Keratinocyte (primary cell): ENCODE measurements around the gene POLR3G. TPM values are rescaled to one million over a fixed set of nuclear protein-coding genes. Genes with fewer than 3 reads are reported as not detected.

ENCODE experiments used
- DNase-seq: peaks from one replicate; pipeline ENCODE4 v3.0.0-alpha.2; 2011; ENCODE audit warnings: low read depth, missing footprints, low spot score
- FAIRE-seq: peaks from 2 replicates; lab custom pipeline; 2011; peaks lifted over from hg19 to GRCh38; lab: Jason Lieb, UNC
- H2AFZ ChIP-seq: 2 replicates; pipeline ENCODE4 v1.6.0; 2012; ENCODE audit warnings: low read length, control low read depth, inconsistent platforms; ENCODE audit not compliant: control insufficient read depth
- H3K27ac ChIP-seq: 2 replicates; pipeline ENCODE4 v1.5.1; 2011; ENCODE audit warnings: low read length; ENCODE audit not compliant: control insufficient read depth, insufficient read depth
- H3K27me3 ChIP-seq: 3 replicates; pipeline ENCODE4 v1.6.0; 2011; ENCODE audit warnings: low read length; ENCODE audit not compliant: control insufficient read depth, insufficient read depth; ENCODE audit errors: extremely low read depth
- H3K36me3 ChIP-seq, 2 experiments: 2 replicates in 1 of 2; 3 replicates in 1 of 2; pipeline ENCODE4 v1.5.1; 2011; ENCODE audit warnings: low read length in 2 of 2, mild to moderate bottlenecking in 1 of 2; ENCODE audit not compliant: control insufficient read depth in 2 of 2, insufficient read depth in 2 of 2; ENCODE audit errors: extremely low read depth in 1 of 2
- H3K4me1 ChIP-seq: 3 replicates; pipeline ENCODE4 v1.5.1; 2011; ENCODE audit warnings: low read length; ENCODE audit not compliant: control insufficient read depth, insufficient read depth; ENCODE audit errors: extremely low read depth
- H3K4me2 ChIP-seq: 3 replicates; pipeline ENCODE4 v1.6.0; 2011; ENCODE audit warnings: low read depth, low read length; ENCODE audit not compliant: control insufficient read depth, insufficient read depth; ENCODE audit errors: extremely low read depth
- H3K4me3 ChIP-seq, 3 experiments: fragments of 200-600 bp in 1 of 3; sonication (generic) in 1 of 3; 2 replicates in 2 of 3; 3 replicates in 1 of 3; pipeline ENCODE4 v1.5.1; 2011 to 2016; ENCODE audit warnings: low read length in 3 of 3, mild to moderate bottlenecking in 3 of 3, control low read depth in 2 of 3, inconsistent platforms in 1 of 3, low read depth in 1 of 3, mixed read lengths in 1 of 3, mixed run types in 1 of 3, moderate library complexity in 1 of 3; ENCODE audit not compliant: control insufficient read depth in 2 of 3, insufficient read depth in 2 of 3; ENCODE audit errors: extremely low read depth in 1 of 3
- H3K79me2 ChIP-seq: 2 replicates; pipeline ENCODE4 v1.6.0; 2012; ENCODE audit warnings: low read length; ENCODE audit not compliant: control insufficient read depth, insufficient read depth
- H3K9ac ChIP-seq: 3 replicates; pipeline ENCODE4 v1.6.0; 2011; ENCODE audit warnings: low read length; ENCODE audit not compliant: control insufficient read depth, insufficient read depth; ENCODE audit errors: extremely low read depth
- H3K9me1 ChIP-seq: 3 replicates; pipeline ENCODE4 v1.6.0; 2011; ENCODE audit warnings: low read length; ENCODE audit not compliant: control insufficient read depth, insufficient read depth; ENCODE audit errors: extremely low read depth
- H3K9me3 ChIP-seq: 2 replicates; pipeline ENCODE4 v1.5.1; 2012; ENCODE audit warnings: low read depth, low read length; ENCODE audit not compliant: control insufficient read depth
- H4K20me1 ChIP-seq: 3 replicates; pipeline ENCODE4 v1.6.0; 2011; ENCODE audit warnings: low read length; ENCODE audit not compliant: control insufficient read depth, insufficient read depth; ENCODE audit errors: extremely low read depth
- EZH2 ChIP-seq: IDR thresholded peaks from one replicate; pipeline ENCODE4 v1.6.1; 2012; ENCODE audit warnings: inconsistent platforms, mild to moderate bottlenecking, low read length, moderate library complexity
- dilution Hi-C: fragments of 300-500 bp; cut with MboI; formaldehyde crosslinking; loops from one replicate; pipeline ENCODE4 v1.7.0; 2020; ENCODE audit warnings: low sequenced_read_pairs; ENCODE audit not compliant: extremely low pct_ligation_motif_present
- polyA plus RNA-seq, 5 experiments: library from polyadenylated mRNA; depleted of rRNA in 3 of 5; stranded (reverse) in 3 of 5; stranded (forward) in 1 of 5; unstranded in 1 of 5; fragments of >200 nt; gene quantifications; 1 replicate in 1 of 5; 2 replicates in 3 of 5; 3 replicates in 1 of 5; pipeline versions ENCODE4 v1.2.1 to v1.2.3, GENCODE V29; 2011 to 2012; ENCODE audit warnings: missing spikeins in 2 of 5, low read depth in 1 of 5, low replicate concordance in 1 of 5
- TF ChIP-seq, protein P1 (sequence below), 3 experiments: IDR thresholded peaks in 1 of 3; conservative IDR thresholded peaks in 1 of 3; optimal IDR thresholded peaks in 1 of 3; 2 replicates in 2 of 3; 3 replicates in 1 of 3; pipeline versions ENCODE3 to v1.5.1; 2011; ENCODE audit warnings: low read length in 3 of 3, mild to moderate bottlenecking in 3 of 3, moderate library complexity in 2 of 3, control low read depth in 1 of 3, inconsistent platforms in 1 of 3; ENCODE audit not compliant: insufficient read depth in 2 of 3; ENCODE audit errors: extremely low read depth in 1 of 3

Gene POLR3G
- polyA plus RNA-seq, 1 donor (not counting 4 experiments of a cell fraction or from before 2014, with no cell fraction given), result 27.0 TPM

GRCh38 chr5:90484540-90484939 is 9.9 kb downstream of the POLR3G start:
- no peak overlapping the region for H3K27ac ChIP-seq
- H3K9ac ChIP-seq, result no peak overlapping the region
- FAIRE-seq (no peak), DNase-seq (no peak)
- H4K20me1 ChIP-seq, result no peaks in the 10 kb centered on the region
- H3K27me3 ChIP-seq, result no peaks in the 10 kb centered on the region
- dilution Hi-C loops, result no loop called here
- no peak overlapping the region for H3K4me2 ChIP-seq
- no peaks in the 10 kb centered on the region for H3K9me1 ChIP-seq
- H2AFZ ChIP-seq, result no peak overlapping the region
- peaks cover 2% of the 10 kb centered on the region for H3K79me2 ChIP-seq
- no peak overlapping the region for H3K4me3 ChIP-seq
- no peaks in the 10 kb centered on the region for H3K9me3 ChIP-seq
- H3K36me3 ChIP-seq, result peaks cover 0 to 2% of the 10 kb centered on the region in 2 experiments
- TF ChIP-seq EZH2, result no peak
- TF ChIP-seq, protein P1, sequence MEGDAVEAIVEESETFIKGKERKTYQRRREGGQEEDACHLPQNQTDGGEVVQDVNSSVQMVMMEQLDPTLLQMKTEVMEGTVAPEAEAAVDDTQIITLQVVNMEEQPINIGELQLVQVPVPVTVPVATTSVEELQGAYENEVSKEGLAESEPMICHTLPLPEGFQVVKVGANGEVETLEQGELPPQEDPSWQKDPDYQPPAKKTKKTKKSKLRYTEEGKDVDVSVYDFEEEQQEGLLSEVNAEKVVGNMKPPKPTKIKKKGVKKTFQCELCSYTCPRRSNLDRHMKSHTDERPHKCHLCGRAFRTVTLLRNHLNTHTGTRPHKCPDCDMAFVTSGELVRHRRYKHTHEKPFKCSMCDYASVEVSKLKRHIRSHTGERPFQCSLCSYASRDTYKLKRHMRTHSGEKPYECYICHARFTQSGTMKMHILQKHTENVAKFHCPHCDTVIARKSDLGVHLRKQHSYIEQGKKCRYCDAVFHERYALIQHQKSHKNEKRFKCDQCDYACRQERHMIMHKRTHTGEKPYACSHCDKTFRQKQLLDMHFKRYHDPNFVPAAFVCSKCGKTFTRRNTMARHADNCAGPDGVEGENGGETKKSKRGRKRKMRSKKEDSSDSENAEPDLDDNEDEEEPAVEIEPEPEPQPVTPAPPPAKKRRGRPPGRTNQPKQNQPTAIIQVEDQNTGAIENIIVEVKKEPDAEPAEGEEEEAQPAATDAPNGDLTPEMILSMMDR (optimal IDR thresholded peaks at IDR 0.05 in 1 of 3, IDR thresholded peaks at IDR 0.05 in 1 of 3, conservative IDR thresholded peaks at IDR 0.05 in 1 of 3; ENCODE audit: extremely low read depth in 1 of 3, insufficient read depth in 2 of 3, low read length in 3 of 3), result no peak
- no peaks in the 10 kb centered on the region for H3K4me1 ChIP-seq

GRCh38 chr5:90488791-90489190 is 14.1 kb downstream of the POLR3G start:
- dilution Hi-C loops, result no loop called here
- DNase-seq, result no peak
- H3K4me1 ChIP-seq, result no peaks in the 10 kb centered on the region
- H3K4me3 ChIP-seq, result no peak overlapping the region
- H3K4me2 ChIP-seq, result no peak overlapping the region
- no peaks in the 10 kb centered on the region for H4K20me1 ChIP-seq
- no peak overlapping the region for H3K9ac ChIP-seq
- H3K79me2 ChIP-seq, result no peaks in the 10 kb centered on the region
- H3K36me3 ChIP-seq, result peaks cover 0 to 2% of the 10 kb centered on the region in 2 experiments
- no peaks in the 10 kb centered on the region for H3K9me3 ChIP-seq
- no peak for FAIRE-seq
- no peaks in the 10 kb centered on the region for H3K27me3 ChIP-seq
- H3K9me1 ChIP-seq, result no peaks in the 10 kb centered on the region
- H2AFZ ChIP-seq, result no peak overlapping the region
- H3K27ac ChIP-seq, result no peak overlapping the region
- TF ChIP-seq EZH2, result no peak
- TF ChIP-seq, protein P1 (optimal IDR thresholded peaks at IDR 0.05 in 1 of 3, IDR thresholded peaks at IDR 0.05 in 1 of 3, conservative IDR thresholded peaks at IDR 0.05 in 1 of 3; ENCODE audit: extremely low read depth in 1 of 3, insufficient read depth in 2 of 3, low read length in 3 of 3), result no peak
